Dedifferentiated amniotic fluid mesenchymal stem cell (primary cell): Measurements from ENCODE around the gene PDZD2.

ENCODE experiments used
- DNase-seq: peaks from one replicate; pipeline ENCODE4 v3.0.0-alpha.2; 2016; ENCODE audit errors: extremely low spot score

Gene PDZD2

GRCh38 chr5:31823472-31823871 lies 184.5 kb downstream of the PDZD2 start:
- DNase-seq = no peak

- no peak for DNase-seq
Observed at GRCh38 chr5:31824869-31825517, 186.1 kb downstream of the PDZD2 start.

GRCh38 chr5:31825518-31826068 lies 186.7 kb downstream of the PDZD2 start:
- peak; percentile 65 for DNase-seq

DNA sequence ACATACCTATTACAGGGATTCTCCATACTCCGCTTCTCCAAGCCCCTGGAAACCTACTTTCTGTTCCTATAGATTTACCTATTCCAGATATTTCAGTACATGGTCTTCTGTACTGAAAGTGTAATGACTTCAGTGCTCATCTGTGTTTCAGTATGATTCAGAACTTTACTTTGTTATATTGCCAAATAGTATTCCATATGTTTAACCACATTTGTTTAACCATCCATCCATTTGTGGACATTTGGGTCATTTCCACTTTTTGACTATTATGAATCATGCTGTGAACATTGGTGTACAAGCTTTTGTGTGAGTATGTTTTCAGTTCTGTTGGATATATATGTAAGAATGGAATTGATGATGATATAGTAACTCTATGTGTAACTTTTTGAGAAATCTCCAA lies 188.9 kb downstream of the PDZD2 start:
- DNase-seq = no peak

- DNase-seq = no peak
Observed at GRCh38 chr5:31832966-31833365, 194.0 kb downstream of the PDZD2 start.

DNA sequence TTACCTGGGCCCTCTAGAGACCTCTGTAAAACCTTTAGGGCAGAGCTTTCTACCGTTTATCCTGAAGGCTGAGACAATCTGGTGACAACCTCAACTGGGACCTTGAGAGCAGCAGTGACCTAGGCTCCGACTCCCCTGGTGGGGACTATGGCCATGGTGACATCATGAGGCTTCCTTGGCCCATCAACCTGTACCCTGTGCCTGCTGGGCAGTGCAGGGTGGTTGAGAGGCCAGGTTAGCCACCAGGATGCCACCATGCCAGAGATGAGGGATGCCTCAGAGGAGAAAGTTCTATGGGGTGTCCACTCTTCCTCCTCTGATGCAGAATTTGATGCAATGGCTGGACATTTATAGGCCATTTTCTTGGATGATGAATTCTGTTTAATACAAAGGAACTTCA lies 194.8 kb downstream of the PDZD2 start:
- no peak for DNase-seq

DNA sequence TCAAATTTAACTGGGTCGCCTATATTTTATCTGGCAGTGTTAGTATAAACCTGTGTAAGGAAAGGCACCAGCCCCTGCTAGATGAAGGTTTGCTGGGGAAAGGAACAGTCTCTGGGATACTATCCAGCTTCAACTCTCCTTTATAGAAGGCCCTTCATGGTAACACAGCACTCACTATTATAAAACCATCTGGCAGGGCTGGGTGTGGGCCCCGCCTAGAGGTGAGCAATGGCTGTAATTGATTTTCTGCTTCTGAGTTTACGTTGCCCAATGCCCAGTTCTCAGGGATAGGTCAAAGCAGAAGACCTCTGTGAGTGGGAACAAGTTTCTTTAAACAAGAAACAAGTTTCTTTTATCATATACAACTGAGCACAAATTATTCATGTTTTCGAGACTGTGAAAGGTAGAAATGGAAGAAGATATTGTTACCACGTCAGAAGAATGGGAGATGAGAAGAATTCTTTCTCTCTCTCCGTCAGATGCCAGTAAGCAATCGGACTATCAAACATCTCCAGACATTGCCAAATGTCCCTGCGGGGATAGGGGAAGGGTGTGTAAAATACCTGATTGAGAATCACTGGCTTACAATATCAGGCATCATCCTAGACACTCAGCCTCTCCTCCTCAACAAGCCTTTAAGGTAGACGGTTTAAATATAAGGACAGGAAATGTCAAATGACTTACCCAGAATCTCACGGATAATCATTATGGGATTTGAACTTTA lies 205.9 kb downstream of the PDZD2 start:
- peak; percentile 13 for DNase-seq

DNA sequence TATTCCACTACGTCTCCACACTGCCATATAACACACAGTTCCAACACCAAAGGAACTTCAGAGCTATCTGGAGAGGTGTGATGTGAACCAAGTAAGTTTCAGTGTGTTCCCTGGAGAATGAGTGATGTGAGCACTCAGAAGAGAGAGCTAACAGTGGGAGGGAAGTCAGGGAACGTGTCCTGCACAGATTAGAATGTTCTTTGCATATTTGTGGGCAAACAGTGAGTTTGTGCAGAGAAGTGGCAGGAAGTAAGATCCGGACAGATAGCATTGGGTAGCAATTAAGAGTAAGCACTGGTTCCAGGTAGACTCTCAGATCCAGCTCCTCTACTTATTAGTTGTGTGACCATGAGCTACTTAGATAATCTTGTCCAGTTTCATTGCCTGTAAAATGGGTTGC lies 206.4 kb downstream of the PDZD2 start:
- peak; percentile 12 for DNase-seq

DNA sequence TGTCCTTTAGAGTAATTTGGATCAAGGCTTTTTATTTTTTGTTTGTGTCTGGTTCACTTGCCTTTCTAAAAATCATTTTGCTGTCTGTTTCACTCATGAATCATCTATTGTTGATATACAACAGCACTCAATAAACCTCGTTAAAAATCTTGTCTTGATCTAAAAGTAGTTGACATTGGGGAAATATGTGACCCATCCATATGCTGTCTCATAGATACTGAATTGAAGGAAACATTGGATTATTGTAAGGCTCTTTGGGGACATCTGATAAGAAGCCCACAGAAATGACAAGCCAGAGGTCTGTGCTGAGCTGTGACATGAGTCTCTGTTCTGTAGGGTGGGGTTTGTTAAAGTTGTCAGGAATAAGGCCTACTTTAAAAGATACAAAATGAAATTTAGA lies 208.0 kb downstream of the PDZD2 start:
- DNase-seq = no peak

DNA sequence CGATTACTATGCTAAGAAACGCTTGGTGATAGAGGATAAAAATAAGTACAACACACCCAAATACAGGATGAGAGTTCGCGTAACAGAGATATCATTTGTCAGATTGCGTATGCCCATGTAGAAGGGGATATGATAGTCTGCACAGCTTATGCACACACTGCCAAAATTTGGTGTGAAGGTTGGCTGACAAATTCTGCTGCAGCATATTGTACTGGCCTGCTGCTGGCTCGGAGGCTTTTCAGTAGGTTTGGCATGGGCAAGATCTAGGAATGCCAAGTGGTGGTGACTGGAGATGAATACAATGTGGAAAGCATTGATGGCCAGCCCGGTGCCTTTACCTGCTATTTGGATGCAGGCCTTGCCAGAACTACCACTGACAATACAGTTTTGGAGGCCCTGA lies 208.4 kb downstream of the PDZD2 start:
- DNase-seq = no peak

DNA sequence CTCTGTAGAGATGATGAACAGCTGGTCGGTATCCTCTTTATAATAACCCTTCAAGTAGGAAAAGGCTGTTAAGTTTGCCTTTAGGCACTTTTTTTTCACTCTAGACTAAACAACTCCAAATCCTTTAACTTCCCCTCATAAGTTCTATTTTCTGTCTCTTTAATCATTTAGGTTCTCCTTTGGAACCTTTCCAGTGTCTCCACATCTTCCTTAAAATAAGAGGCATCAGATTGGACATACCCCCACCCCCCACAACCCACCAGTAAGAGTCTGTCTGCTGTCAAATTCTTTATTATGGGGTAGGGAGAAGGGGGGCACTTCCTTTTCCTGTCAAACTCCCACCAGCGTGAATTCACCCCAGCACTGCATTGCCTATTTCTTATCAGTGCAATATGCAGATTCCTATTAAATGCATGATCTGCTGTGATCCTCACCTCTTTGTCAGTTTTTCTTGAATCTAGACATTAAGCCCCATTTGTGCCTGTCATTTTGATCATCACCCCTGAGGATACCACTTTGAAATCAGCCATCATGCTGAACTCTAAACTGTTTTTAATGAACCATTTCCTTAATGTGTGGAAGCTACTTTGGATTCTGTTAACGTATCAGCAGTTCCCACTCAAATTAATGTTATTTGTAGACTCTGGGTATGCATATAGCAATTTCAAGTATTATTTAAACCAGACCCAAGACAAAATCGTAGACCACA lies 212.2 kb downstream of the PDZD2 start:
- DNase-seq = no peak

- DNase-seq = no peak
Observed at GRCh38 chr5:31853398-31854135, 214.6 kb downstream of the PDZD2 start.

DNA sequence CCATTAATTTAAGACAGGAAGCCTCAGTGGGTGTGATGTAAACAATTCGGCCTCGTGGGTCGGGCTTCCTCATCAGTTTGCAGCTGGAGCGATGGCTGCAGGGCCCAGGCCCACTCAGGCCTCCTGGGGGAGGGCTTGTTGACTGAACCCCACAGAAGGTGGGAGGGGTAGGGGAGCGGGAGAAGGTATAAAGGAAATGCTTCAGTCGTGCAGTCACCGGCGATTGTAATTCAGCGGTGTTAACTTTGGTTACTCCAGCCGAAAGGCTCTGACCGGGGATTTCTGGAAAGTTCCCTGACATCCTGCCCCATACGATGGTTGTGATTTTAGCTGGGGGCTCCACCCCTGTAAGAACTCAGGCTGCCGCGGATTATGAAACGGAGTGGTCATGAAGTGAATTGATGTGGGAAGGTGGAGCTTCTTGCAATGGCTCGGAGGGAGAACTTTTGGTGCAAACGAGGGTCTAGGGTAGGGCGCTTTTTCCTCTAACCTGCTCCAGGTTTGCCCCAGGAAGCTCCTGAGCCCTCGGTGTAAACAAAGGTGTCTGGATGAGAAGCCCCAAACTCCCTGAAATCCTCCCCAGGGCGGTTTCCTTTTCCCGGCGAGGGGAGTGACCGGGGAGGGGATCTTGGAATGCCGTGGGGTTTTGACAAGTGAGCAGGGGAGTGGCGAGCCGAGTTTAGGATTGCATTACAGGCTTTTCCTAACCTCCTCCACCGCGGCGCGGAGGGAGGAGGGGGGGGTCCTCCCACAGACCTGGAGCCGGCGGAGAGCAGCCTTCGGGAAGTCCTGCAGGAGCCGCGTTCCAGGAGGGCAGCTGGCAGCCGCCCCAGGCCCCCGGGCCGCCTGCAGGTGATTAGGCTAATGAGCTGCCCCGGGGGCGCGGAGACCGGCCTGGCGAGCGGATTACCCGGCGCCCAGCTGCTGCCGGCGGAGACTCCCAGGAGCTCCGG lies 215.5 kb downstream of the PDZD2 start:
- DNase-seq = no peak

DNA sequence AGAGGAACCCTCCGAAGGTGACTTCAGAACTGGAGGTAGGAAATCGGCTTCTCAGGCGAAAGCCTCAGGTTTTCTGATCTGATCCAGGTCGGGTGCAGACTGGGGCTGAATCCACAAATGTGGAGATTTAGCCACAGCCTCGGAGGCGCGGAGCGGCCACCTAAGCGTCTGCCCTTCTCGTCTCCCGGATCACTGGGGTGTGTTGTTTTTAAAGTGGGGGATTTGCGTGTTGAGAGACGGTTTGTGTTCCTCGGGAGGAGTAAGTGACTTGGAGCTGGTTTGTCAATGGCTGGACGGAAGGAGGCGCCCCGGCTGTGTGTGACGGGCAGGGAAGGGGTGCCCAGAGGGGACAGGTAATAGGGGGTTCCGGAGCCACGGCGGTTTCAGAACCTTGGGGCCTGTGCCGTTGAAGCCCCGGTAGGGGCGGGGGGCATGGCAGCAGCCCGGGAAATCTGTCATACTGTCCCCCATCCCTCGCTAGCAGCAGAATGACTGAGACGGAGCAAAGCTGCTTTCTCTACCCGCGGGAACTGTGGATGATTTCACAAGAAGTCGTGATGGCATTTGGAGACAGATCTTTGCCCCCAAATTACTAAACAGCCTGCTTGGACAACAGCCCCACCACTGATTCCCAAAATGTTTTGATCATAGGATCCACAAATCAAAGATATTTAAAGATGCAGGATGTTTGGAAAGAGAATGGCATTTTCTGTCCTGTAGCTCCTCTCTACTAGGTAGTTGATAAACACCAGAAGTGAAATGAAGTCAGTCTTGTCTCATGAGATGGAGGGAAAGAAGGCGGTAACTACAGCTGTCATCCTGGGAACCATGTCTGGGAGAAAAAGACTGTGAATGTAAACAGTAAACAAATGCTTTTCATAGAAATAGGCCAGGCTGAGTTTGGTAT lies 216.5 kb downstream of the PDZD2 start:
- no peak for DNase-seq

DNA sequence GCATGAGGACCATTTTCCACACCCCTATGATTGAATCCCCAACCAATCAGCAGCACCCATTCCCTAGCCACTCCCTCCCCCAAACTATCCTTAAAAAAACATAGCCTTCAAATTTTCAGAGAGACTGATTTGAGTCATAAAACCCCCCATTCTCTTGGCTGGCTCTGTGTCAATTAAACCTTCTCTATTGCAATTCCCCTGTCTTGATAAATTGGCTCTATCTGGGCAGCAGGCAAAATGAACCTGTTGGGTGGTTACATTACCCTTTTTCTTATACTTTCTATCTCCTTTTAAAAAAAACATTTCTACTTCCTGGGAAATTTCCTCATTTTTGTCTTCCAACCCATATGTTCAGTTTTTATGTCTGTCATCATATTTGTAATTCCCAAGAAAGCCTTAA lies 220.2 kb downstream of the PDZD2 start:
- DNase-seq = no peak

GRCh38 chr5:31860278-31860677 lies 221.3 kb downstream of the PDZD2 start:
- no peak for DNase-seq

DNA sequence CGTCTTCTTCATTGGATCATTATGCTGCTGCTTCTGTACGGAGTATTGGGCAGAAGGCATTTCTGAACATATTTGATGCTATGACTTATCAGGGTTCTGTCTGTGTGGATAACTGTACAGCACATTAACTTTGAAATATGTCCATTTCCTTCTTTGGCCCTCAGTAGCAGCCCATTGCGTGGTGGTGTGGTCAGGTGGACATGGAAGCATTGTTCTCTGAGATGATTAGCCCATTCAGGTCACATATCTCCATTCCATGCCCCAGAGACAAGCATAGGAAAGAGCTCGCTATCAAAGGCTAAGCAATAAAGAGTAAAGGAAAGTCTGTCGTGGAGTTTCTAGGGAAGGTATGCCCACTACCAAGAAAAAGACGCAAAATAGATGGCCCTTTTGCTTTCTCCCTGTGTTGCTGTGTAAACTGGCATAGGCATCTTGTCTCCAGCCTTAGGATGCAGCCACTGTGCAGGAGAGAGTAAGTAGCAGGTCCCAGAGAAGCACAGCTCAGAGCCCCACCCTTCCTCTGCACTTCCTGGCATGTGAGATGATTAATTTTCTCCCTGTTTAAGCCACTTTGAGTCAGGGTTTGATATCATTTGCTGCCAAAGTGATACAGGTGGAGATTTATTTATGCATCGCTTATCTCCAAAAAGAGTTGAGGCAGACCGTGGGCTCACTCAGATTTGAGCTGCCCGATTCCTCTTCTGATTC lies 221.9 kb downstream of the PDZD2 start:
- no peak for DNase-seq

- DNase-seq = no peak
Observed at GRCh38 chr5:31861601-31862000, 222.7 kb downstream of the PDZD2 start.

- no peak for DNase-seq
Observed at GRCh38 chr5:31863991-31864411, 225.1 kb downstream of the PDZD2 start.
